ENCODE results near the gene GRK5.

GRCh38 chr10:119166564-119166963 is 40.8 kb upstream of the GRK5 start:
- no peak for TF ChIP-seq CTCF (IDR thresholded peaks at IDR 0.05)
- TF ChIP-seq POLR2A (IDR thresholded peaks at IDR 0.05), result no peak

Measured in prostate gland (tissue), 2 donors.